GM12873 (cell line): ENCODE results near the gene SPARCL1.

ENCODE experiments used
- TF ChIP-seq, protein P1 (sequence below): IDR thresholded peaks from 2 replicates; pipeline ENCODE4 v1.5.1; 2012; ENCODE audit warnings: low read depth, mild to moderate bottlenecking, moderate library complexity, low read length, control low read depth; ENCODE audit not compliant: insufficient read depth; ENCODE audit errors: missing control alignments

Gene SPARCL1

DNA sequence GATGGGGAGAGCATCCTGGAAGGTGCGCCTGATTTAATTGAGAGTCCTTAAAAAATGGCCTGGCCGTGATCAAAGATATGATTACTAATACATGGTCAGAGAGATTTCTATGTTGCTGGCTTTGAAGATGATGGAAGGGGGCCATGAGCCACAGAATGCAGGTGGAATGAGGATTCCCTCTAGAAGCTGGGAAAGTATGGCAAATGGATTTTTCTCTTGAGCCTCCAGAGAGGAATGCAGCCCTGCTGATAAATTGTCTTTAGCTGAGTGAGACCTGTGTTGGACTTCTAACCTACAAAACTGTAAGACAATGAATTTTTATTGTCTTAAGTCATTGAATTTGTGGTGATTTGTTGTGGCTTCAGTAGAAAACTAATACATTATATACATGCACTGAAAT lies 99.1 kb downstream of the SPARCL1 start:
- TF ChIP-seq, protein P1, sequence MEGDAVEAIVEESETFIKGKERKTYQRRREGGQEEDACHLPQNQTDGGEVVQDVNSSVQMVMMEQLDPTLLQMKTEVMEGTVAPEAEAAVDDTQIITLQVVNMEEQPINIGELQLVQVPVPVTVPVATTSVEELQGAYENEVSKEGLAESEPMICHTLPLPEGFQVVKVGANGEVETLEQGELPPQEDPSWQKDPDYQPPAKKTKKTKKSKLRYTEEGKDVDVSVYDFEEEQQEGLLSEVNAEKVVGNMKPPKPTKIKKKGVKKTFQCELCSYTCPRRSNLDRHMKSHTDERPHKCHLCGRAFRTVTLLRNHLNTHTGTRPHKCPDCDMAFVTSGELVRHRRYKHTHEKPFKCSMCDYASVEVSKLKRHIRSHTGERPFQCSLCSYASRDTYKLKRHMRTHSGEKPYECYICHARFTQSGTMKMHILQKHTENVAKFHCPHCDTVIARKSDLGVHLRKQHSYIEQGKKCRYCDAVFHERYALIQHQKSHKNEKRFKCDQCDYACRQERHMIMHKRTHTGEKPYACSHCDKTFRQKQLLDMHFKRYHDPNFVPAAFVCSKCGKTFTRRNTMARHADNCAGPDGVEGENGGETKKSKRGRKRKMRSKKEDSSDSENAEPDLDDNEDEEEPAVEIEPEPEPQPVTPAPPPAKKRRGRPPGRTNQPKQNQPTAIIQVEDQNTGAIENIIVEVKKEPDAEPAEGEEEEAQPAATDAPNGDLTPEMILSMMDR: no peak

GRCh38 chr4:87428979-87429378 lies 100.2 kb downstream of the SPARCL1 start:
- TF ChIP-seq, protein P1: no peak

DNA sequence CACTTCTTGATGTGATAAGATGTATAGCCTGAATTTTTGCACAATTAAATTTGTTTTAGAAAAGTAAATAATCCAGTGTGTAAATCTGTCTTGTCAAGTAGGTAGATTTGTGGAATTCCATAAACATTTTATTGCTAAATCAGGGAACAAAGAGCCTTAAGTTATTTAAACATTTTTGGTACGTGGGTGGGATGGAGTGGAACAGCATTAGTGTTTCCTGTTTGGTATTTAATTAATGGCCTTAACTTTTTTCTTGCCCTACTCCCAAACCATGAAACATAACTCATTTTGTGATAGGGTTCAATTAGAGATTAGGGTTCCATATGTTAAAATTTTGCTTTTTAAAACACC lies 101.7 kb downstream of the SPARCL1 start:
- TF ChIP-seq, protein P1: no peak

DNA sequence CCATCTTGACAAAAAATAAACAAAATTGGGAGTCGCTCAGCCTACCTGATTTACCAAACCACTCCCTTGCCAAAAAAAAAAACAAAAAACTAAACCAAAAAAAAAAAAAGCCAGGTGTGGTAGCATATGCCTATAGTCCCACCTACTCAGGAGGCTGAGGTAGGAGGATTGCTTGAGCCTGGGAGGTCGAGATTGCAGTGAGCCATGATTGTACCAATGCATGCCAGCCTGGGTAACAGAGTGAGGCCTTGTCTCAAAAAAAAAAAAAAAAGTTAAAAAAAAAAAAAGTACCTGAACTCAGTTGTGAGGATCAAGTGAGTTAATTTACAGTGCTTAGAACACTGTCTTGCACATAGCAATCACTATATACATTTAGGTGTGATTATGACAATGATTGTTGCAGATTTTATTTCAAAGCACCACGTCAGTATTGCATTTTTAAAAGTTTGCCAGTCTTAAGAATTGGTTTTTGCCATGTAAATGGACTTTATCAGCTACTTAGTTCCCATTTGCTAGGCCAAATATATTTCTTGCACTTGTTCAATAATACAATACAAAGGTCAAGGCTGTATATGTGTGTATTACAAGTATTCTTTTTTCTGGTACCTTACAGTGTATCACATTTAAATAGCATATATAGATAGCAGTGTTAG lies 102.2 kb downstream of the SPARCL1 start:
- TF ChIP-seq, protein P1: no peak

DNA sequence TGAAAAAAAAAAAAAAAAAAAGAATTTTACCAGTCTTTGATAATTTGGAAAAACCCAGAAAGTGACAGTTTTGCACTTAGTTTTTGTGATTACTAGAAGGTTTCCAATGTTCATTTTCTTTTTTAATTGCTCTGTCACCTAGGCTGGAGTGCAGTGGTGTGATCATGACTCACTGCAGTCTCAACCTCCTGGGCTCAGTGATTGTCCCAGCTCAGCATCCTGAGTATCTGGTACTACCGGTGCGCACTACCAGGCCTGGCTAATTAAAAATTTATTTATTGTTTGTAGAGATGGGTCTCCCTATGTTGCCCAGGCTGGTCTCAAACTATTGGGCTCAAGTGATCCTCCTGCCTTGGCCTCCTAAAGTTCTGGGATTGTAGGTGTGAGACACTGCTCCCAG lies 103.5 kb downstream of the SPARCL1 start:
- TF ChIP-seq, protein P1: no peak
